Renal cortex interstitium (tissue), 11 donors: ENCODE results near the gene ALAD. TPM values are rescaled to one million over a fixed set of nuclear protein-coding genes. Genes with fewer than 3 reads are reported as not detected.
A peak's percentile ranks its signal among the peaks of the same experiment; 100 is the strongest.
"Not testable (repeated sequence)": the region's sequence is repeated elsewhere in the genome, so short reads cannot be mapped to it uniquely, and the experiment has no call there.

Source experiments
- DNase-seq, 11 donors: peaks; one replicate each; pipeline ENCODE4 v3.0.0-alpha.2; 2013; ENCODE audit warnings: low read depth in 9 of 11, low spot score in 4 of 11; ENCODE audit errors: extremely low read depth in 1 of 11
- polyA plus RNA-seq, 3 donors: library from polyadenylated mRNA; unstranded; fragments of 120-200 nt; gene quantifications; one replicate each; pipeline ENCODE4 v1.2.1, GENCODE V29; 2013; ENCODE audit not compliant: insufficient read length in 3 of 3

ALAD gene
- polyA plus RNA-seq, 3 donors: 37.2 to 46.1 (median 41.7) TPM

- DNase-seq: no peak
Observed at GRCh38 chr9:113409481-113409880, 8.4 kb upstream of the ALAD start.

GRCh38 chr9:113406873-113407511, 5.9 kb upstream of the ALAD start:
- DNase-seq: peak in 10 of 11 donors; percentile 37 to 62 (median 50)

- not testable (repeated sequence) for DNase-seq
Observed at GRCh38 chr9:113406353-113406752, 5.3 kb upstream of the ALAD start.

- DNase-seq: no peak
Observed at GRCh38 chr9:113403646-113404045, 2.6 kb upstream of the ALAD start.

- no peak for DNase-seq
Observed at GRCh38 chr9:113399646-113400200, 1.4 kb downstream of the ALAD start.

GRCh38 chr9:113398796-113399195, 2.3 kb downstream of the ALAD start:
- DNase-seq: no peak

GRCh38 chr9:113397203-113397631, 3.9 kb downstream of the ALAD start:
- no peak for DNase-seq

GRCh38 chr9:113395000-113395861, 5.9 kb downstream of the ALAD start:
- no peak for DNase-seq

GRCh38 chr9:113393281-113393680, 7.8 kb downstream of the ALAD start:
- DNase-seq: no peak

- no peak for DNase-seq
Observed at GRCh38 chr9:113391917-113392316, 9.2 kb downstream of the ALAD start.

GRCh38 chr9:113390192-113390960, 10.7 kb downstream of the ALAD start:
- DNase-seq: no peak

- DNase-seq: no peak
Observed at GRCh38 chr9:113389451-113389850, 11.6 kb downstream of the ALAD start.

- DNase-seq: no peak
Observed at GRCh38 chr9:113388833-113389232, 12.3 kb downstream of the ALAD start.

GRCh38 chr9:113387560-113388230, 13.4 kb downstream of the ALAD start:
- DNase-seq: peak in 2 of 11 donors; percentile 22 to 46

GRCh38 chr9:113386571-113387393, 14.3 kb downstream of the ALAD start:
- DNase-seq: no peak

GRCh38 chr9:113381909-113382411, 19.1 kb downstream of the ALAD start:
- DNase-seq: peak in 5 of 11 donors; percentile 34 to 81 (median 56)

GRCh38 chr9:113381441-113381840, 19.6 kb downstream of the ALAD start:
- DNase-seq: not testable (repeated sequence)

- no peak for DNase-seq
Observed at GRCh38 chr9:113380869-113381378, 20.2 kb downstream of the ALAD start.
